Naive B cell (primary cell): ENCODE results near the gene ALPI. TPM values are rescaled to one million over a fixed set of nuclear protein-coding genes. Genes with fewer than 3 reads are reported as not detected.
"Not testable (repeated sequence)": the region's sequence is repeated elsewhere in the genome, so short reads cannot be mapped to it uniquely, and the experiment has no call there.

Experiments used
- ATAC-seq, 2 donors: fragments of 150-1000 bp; cut with Tn5 transposase; 2 replicates each; pipeline ENCODE4 v1.10.0; 2021; ENCODE audit warnings: low read depth in 2 of 2, mild to moderate bottlenecking in 2 of 2, moderate library complexity in 2 of 2
- DNase-seq: peaks from one replicate; pipeline ENCODE4 v3.0.0; 2022
- H3K27ac Mint-ChIP-seq, 6 donors: one replicate each; pipeline ENCODE4 v1.8.0; 2020 to 2022; ENCODE audit warnings: mild to moderate bottlenecking in 6 of 6, mixed read lengths in 6 of 6, moderate library complexity in 5 of 6, inconsistent platforms in 2 of 6
- H3K27me3 Mint-ChIP-seq, 3 donors: one replicate each; pipeline ENCODE4 v1.8.0; 2021 to 2022; ENCODE audit warnings: mixed read lengths in 3 of 3, mild to moderate bottlenecking in 1 of 3
- H3K36me3 Mint-ChIP-seq, 2 donors: one replicate each; pipeline ENCODE4 v1.8.0; 2020 to 2022; ENCODE audit warnings: mixed read lengths in 2 of 2, inconsistent platforms in 1 of 2, mild to moderate bottlenecking in 1 of 2
- H3K4me1 Mint-ChIP-seq, 3 donors: one replicate each; pipeline ENCODE4 v1.8.0; 2020 to 2022; ENCODE audit warnings: mixed read lengths in 3 of 3, inconsistent platforms in 1 of 3, mild to moderate bottlenecking in 1 of 3, moderate library complexity in 1 of 3
- H3K4me3 Mint-ChIP-seq, 8 donors: one replicate each; pipeline ENCODE4 v1.8.0; 2020 to 2022; ENCODE audit warnings: mild to moderate bottlenecking in 8 of 8, mixed read lengths in 8 of 8, moderate library complexity in 8 of 8, inconsistent platforms in 2 of 8
- H3K9me3 Mint-ChIP-seq, 7 donors: one replicate each; pipeline ENCODE4 v1.8.0; 2020 to 2022; ENCODE audit warnings: mixed read lengths in 7 of 7, mild to moderate bottlenecking in 5 of 7, inconsistent platforms in 2 of 7, moderate library complexity in 1 of 7
- polyA plus RNA-seq, 6 donors: library from polyadenylated mRNA; unstranded; fragments of 300-500 nt; fragmentation: Illumina TruSeq; gene quantifications; one replicate each; pipeline ENCODE4 v1.2.3, GENCODE V29; 2021; ENCODE audit warnings: low read depth in 6 of 6

The ALPI gene
- polyA plus RNA-seq, 6 donors from 2014 or later: not detected

- Mint-ChIP-seq H3K4me1 (peaks cover 0 to 12% (median 5%) of the 10 kb centered on the region in 3 donors), H3K27ac (peak overlapping the region in 1 of 6 donors; percentile 16), H3K27me3 (peaks cover 4 to 17% (median 9%) of the 10 kb centered on the region in 3 donors), H3K4me3 (peak overlapping the region in 3 of 8 donors; percentile 37 to 77 (median 56))
- not testable (repeated sequence) for H3K36me3 Mint-ChIP-seq, H3K9me3 Mint-ChIP-seq
- DNase-seq (peak; percentile 79), ATAC-seq (peak; percentile 85 to 86)
Observed at GRCh38 chr2:232440220-232441018, 15.5 kb upstream of the ALPI start.

- H3K4me3 Mint-ChIP-seq: no peak overlapping the region
- DNase-seq (no peak), ATAC-seq (no peak)
- H3K27me3 Mint-ChIP-seq: peaks cover 0 to 17% (median 9%) of the 10 kb centered on the region in 3 donors
- peaks cover 0 to 12% (median 5%) of the 10 kb centered on the region in 3 donors for H3K4me1 Mint-ChIP-seq
- H3K9me3 Mint-ChIP-seq: peaks cover 0 to 1% (median 0%) of the 10 kb centered on the region in 7 donors
- no peak overlapping the region for H3K27ac Mint-ChIP-seq
- no peaks in the 10 kb centered on the region for H3K36me3 Mint-ChIP-seq
Observed at GRCh38 chr2:232441147-232441651, 14.8 kb upstream of the ALPI start.

- peaks cover 3 to 12% (median 5%) of the 10 kb centered on the region in 3 donors for H3K4me1 Mint-ChIP-seq
- not testable (repeated sequence) for H3K27ac Mint-ChIP-seq, H3K9me3 Mint-ChIP-seq, H3K4me3 Mint-ChIP-seq, H3K36me3 Mint-ChIP-seq, ATAC-seq, DNase-seq
- peaks cover 0 to 22% (median 2%) of the 10 kb centered on the region in 3 donors for H3K27me3 Mint-ChIP-seq
Observed at GRCh38 chr2:232441922-232442321, 14.0 kb upstream of the ALPI start.

GRCh38 chr2:232442431-232442830 is 13.5 kb upstream of the ALPI start:
- DNase-seq, H3K9me3 Mint-ChIP-seq, H3K36me3 Mint-ChIP-seq, H3K27ac Mint-ChIP-seq, H3K4me3 Mint-ChIP-seq, ATAC-seq: not testable (repeated sequence)
- Mint-ChIP-seq H3K27me3 (peaks cover 0 to 25% (median 0%) of the 10 kb centered on the region in 3 donors), H3K4me1 (peaks cover 3 to 12% (median 5%) of the 10 kb centered on the region in 3 donors)

- not testable (repeated sequence) for H3K36me3 Mint-ChIP-seq, H3K9me3 Mint-ChIP-seq, DNase-seq, H3K4me3 Mint-ChIP-seq, H3K27ac Mint-ChIP-seq, ATAC-seq
- H3K4me1 Mint-ChIP-seq: peaks cover 3 to 12% (median 5%) of the 10 kb centered on the region in 3 donors
- peaks cover 0 to 20% (median 0%) of the 10 kb centered on the region in 3 donors for H3K27me3 Mint-ChIP-seq
Observed at GRCh38 chr2:232443047-232443446, 12.9 kb upstream of the ALPI start.

- not testable (repeated sequence) for H3K36me3 Mint-ChIP-seq, H3K4me3 Mint-ChIP-seq, H3K9me3 Mint-ChIP-seq, H3K27ac Mint-ChIP-seq, ATAC-seq, DNase-seq
- Mint-ChIP-seq H3K27me3 (peaks cover 0 to 20% (median 0%) of the 10 kb centered on the region in 3 donors), H3K4me1 (peaks cover 3 to 12% (median 5%) of the 10 kb centered on the region in 3 donors)
Observed at GRCh38 chr2:232443669-232444408, 12.1 kb upstream of the ALPI start.

GRCh38 chr2:232444409-232445148 is 11.4 kb upstream of the ALPI start:
- Mint-ChIP-seq H3K4me3 (no peak overlapping the region), H3K27ac (no peak overlapping the region), H3K4me1 (peaks cover 3 to 12% (median 5%) of the 10 kb centered on the region in 3 donors), H3K36me3 (no peaks in the 10 kb centered on the region), H3K9me3 (no peaks in the 10 kb centered on the region), H3K27me3 (peaks cover 0 to 20% (median 0%) of the 10 kb centered on the region in 3 donors)
- no peak for DNase-seq
- ATAC-seq: peak; percentile 34 to 37

GRCh38 chr2:232445149-232445885 is 10.6 kb upstream of the ALPI start:
- not testable (repeated sequence) for H3K4me3 Mint-ChIP-seq, H3K36me3 Mint-ChIP-seq, DNase-seq, H3K27ac Mint-ChIP-seq, ATAC-seq, H3K4me1 Mint-ChIP-seq, H3K9me3 Mint-ChIP-seq
- peaks cover 0 to 22% (median 0%) of the 10 kb centered on the region in 3 donors for H3K27me3 Mint-ChIP-seq

GRCh38 chr2:232446266-232446777 is 9.6 kb upstream of the ALPI start:
- H3K27me3 Mint-ChIP-seq: peaks cover 0 to 18% (median under 1%) of the 10 kb centered on the region in 3 donors
- DNase-seq, H3K4me1 Mint-ChIP-seq, H3K9me3 Mint-ChIP-seq, H3K27ac Mint-ChIP-seq, H3K4me3 Mint-ChIP-seq, H3K36me3 Mint-ChIP-seq: not testable (repeated sequence)
- peak; percentile 32 to 40 for ATAC-seq

GRCh38 chr2:232447091-232447620 is 8.8 kb upstream of the ALPI start:
- Mint-ChIP-seq H3K4me3 (no peak overlapping the region), H3K27ac (no peak overlapping the region), H3K9me3 (no peaks in the 10 kb centered on the region), H3K27me3 (peaks cover 0 to 14% (median 3%) of the 10 kb centered on the region in 3 donors), H3K36me3 (no peaks in the 10 kb centered on the region), H3K4me1 (peaks cover 0 to 3% (median 0%) of the 10 kb centered on the region in 3 donors)
- DNase-seq (no peak), ATAC-seq (no peak)

GRCh38 chr2:232447638-232448303 is 8.2 kb upstream of the ALPI start:
- peaks cover 0 to 3% (median 0%) of the 10 kb centered on the region in 3 donors for H3K4me1 Mint-ChIP-seq
- H3K9me3 Mint-ChIP-seq: no peaks in the 10 kb centered on the region
- no peaks in the 10 kb centered on the region for H3K36me3 Mint-ChIP-seq
- H3K27me3 Mint-ChIP-seq: peaks cover 0 to 17% (median 3%) of the 10 kb centered on the region in 3 donors
- peak overlapping the region in 1 of 8 donors; percentile 68 for H3K4me3 Mint-ChIP-seq
- no peak for ATAC-seq
- no peak for DNase-seq
- H3K27ac Mint-ChIP-seq: no peak overlapping the region

- H3K9me3 Mint-ChIP-seq: no peaks in the 10 kb centered on the region
- no peak for DNase-seq
- no peak for ATAC-seq
- H3K27me3 Mint-ChIP-seq: peaks cover 0 to 23% (median 3%) of the 10 kb centered on the region in 3 donors
- peaks cover 0 to 3% (median 0%) of the 10 kb centered on the region in 3 donors for H3K4me1 Mint-ChIP-seq
- H3K36me3 Mint-ChIP-seq: no peaks in the 10 kb centered on the region
- H3K4me3 Mint-ChIP-seq: no peak overlapping the region
- H3K27ac Mint-ChIP-seq: no peak overlapping the region
Observed at GRCh38 chr2:232448304-232448690, 7.7 kb upstream of the ALPI start.
